ENCODE results near the gene GPC5.
A peak's percentile ranks its signal among the peaks of the same experiment; 100 is the strongest.

The GPC5 gene

DNA sequence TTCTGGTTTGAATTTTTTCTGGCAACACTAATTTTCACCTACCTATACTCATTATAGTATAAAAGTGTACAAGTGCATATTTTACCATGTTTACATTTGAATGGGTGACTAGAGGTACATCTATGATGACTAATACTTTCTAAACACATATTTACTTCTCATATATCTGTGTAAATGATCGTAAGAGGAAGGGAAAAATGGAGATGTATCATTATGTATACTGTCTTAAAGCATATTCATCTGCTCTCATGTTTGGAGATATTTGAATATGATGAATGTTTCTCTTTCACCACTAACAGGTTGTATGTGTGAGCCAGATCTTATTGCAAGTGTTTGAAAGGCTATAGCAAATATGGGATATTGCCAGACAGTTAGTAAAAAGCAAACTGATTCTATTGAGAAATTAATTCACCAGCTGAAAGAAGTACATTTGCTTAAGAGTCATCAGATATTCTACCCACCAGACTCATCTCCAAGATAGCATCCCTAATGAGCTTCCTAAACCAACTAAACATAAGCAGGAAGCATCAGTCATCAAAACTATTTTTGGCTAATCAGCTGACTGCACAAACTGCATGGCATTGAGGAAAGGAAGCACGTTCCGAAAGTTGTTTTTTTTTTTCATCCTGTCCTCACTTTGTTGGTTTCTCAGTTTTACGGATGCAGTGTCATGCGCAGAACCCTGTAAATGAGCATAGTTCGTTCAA is 738.2 kb downstream of the GPC5 start:
- no peaks in the 10 kb centered on the region for H3K36me3 ChIP-seq (ENCODE audit: insufficient read depth, insufficient read length, low read length)
- H3K9me3 ChIP-seq (ENCODE audit: insufficient read depth, low read length) = no peaks in the 10 kb centered on the region
- no peaks in the 10 kb centered on the region for H3K4me1 ChIP-seq (ENCODE audit: insufficient read depth, insufficient read length)
- TF ChIP-seq SUZ12 (IDR thresholded peaks at IDR 0.05; ENCODE audit: extremely low read depth, insufficient read depth, insufficient read length) = no peak
- no peak for TF ChIP-seq YY1 (IDR thresholded peaks at IDR 0.05; ENCODE audit: insufficient read depth, insufficient read length)
- TF ChIP-seq ZNF274 (IDR thresholded peaks at IDR 0.05; ENCODE audit: low read depth, low read length) = no peak
- H3K4me3 ChIP-seq (ENCODE audit: insufficient read length, low read depth) = no peak overlapping the region
- no peak for DNase-seq (ENCODE audit: low read depth, low spot score)
- no peak overlapping the region for H3K9ac ChIP-seq (ENCODE audit: insufficient read length, low read depth)
- no peaks in the 10 kb centered on the region for H3K27me3 ChIP-seq (ENCODE audit: insufficient read depth, insufficient read length)

GRCh38 chr13:92137520-92137919 is 739.1 kb downstream of the GPC5 start:
- Histone ChIP-seq H3K4me3 (ENCODE audit: insufficient read length, low read depth) (no peak overlapping the region), H3K9me3 (ENCODE audit: insufficient read depth, low read length) (no peaks in the 10 kb centered on the region), H3K4me1 (ENCODE audit: insufficient read depth, insufficient read length) (no peaks in the 10 kb centered on the region), H3K27me3 (ENCODE audit: insufficient read depth, insufficient read length) (no peaks in the 10 kb centered on the region), H3K9ac (ENCODE audit: insufficient read length, low read depth) (no peak overlapping the region), H3K36me3 (ENCODE audit: insufficient read depth, insufficient read length, low read length) (no peaks in the 10 kb centered on the region)
- no peak for TF ChIP-seq YY1 (IDR thresholded peaks at IDR 0.05; ENCODE audit: insufficient read depth, insufficient read length)
- no peak for TF ChIP-seq ZNF274 (IDR thresholded peaks at IDR 0.05; ENCODE audit: low read depth, low read length)
- TF ChIP-seq SUZ12 (IDR thresholded peaks at IDR 0.05; ENCODE audit: extremely low read depth, insufficient read depth, insufficient read length) = no peak
- no peak for DNase-seq (ENCODE audit: low read depth, low spot score)

DNA sequence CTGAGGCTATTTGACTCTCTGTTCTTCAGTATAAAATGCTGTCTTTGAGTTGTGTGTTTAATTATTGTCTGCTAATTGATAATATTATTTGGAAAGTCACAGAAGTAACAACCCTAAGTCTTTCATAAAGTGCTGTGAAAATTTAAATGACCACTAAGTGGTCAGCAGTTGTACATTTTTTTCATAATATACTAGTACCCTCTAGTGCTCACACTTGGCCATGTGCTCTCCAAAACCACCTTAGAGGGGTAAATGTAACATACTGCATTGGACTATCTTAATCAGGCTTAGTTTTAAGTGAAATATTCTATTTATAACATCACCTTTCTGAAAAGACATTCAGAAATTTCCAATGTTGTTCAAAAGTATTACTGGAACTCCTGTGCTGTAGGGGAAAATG is 745.3 kb downstream of the GPC5 start:
- Histone ChIP-seq H3K27me3 (ENCODE audit: insufficient read depth, insufficient read length) (no peaks in the 10 kb centered on the region), H3K36me3 (ENCODE audit: insufficient read depth, insufficient read length, low read length) (no peaks in the 10 kb centered on the region), H3K4me1 (ENCODE audit: insufficient read depth, insufficient read length) (no peaks in the 10 kb centered on the region), H3K9ac (ENCODE audit: insufficient read length, low read depth) (no peak overlapping the region), H3K4me3 (ENCODE audit: insufficient read length, low read depth) (no peak overlapping the region), H3K9me3 (ENCODE audit: insufficient read depth, low read length) (no peaks in the 10 kb centered on the region)
- no peak for DNase-seq (ENCODE audit: low read depth, low spot score)
- TF ChIP-seq ZNF274 (IDR thresholded peaks at IDR 0.05; ENCODE audit: low read depth, low read length) = no peak
- TF ChIP-seq SUZ12 (IDR thresholded peaks at IDR 0.05; ENCODE audit: extremely low read depth, insufficient read depth, insufficient read length) = no peak

DNA sequence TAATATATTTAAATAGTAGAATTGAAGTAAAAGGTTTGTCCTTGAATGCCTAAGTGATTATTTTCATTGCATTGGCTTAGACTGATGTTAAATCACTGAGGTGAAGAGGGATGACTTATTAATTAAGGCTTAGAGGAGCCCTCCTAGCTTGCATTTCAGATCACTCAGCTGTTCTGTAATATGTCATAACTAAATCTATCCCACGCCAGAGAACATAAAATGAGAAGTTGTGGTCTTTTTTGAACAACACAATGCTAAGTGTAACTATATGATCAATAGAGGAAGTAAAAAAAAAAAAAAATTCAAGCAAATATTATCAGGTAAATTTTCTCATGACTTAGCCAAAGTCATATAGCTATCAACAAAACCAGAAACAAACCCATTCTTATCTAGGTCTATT is 752.2 kb downstream of the GPC5 start:
- no peak overlapping the region for H3K9ac ChIP-seq (ENCODE audit: insufficient read length, low read depth)
- no peak overlapping the region for H3K4me3 ChIP-seq (ENCODE audit: insufficient read length, low read depth)
- no peaks in the 10 kb centered on the region for H3K9me3 ChIP-seq (ENCODE audit: insufficient read depth, low read length)
- no peak for DNase-seq (ENCODE audit: low read depth, low spot score)
- H3K4me1 ChIP-seq (ENCODE audit: insufficient read depth, insufficient read length) = no peaks in the 10 kb centered on the region
- no peaks in the 10 kb centered on the region for H3K27me3 ChIP-seq (ENCODE audit: insufficient read depth, insufficient read length)
- TF ChIP-seq ZNF274 (IDR thresholded peaks at IDR 0.05; ENCODE audit: low read depth, low read length) = no peak
- no peak for TF ChIP-seq SUZ12 (IDR thresholded peaks at IDR 0.05; ENCODE audit: extremely low read depth, insufficient read depth, insufficient read length)
- no peak for TF ChIP-seq YY1 (IDR thresholded peaks at IDR 0.05; ENCODE audit: insufficient read depth, insufficient read length)
- no peaks in the 10 kb centered on the region for H3K36me3 ChIP-seq (ENCODE audit: insufficient read depth, insufficient read length, low read length)

DNA sequence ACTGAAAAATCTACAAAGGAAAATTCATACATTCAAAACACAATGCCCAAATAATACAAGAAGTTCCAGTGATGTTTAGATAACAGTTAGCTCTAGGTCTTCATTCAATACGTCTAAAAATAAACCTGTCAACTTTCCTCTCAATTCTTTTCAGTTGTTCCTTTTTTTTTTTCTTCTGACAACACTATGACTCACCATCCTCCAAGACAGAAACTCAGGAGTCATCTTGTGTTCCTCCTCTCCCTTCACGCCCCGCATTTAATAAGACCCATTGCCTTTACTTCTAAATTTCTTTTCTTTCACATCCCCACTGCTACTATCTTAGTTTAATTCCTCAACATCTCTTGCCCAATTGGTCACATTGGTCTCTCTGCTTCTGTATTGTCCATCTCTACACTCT is 759.9 kb downstream of the GPC5 start:
- no peak for TF ChIP-seq ZNF274 (IDR thresholded peaks at IDR 0.05; ENCODE audit: low read depth, low read length)
- no peak for TF ChIP-seq SUZ12 (IDR thresholded peaks at IDR 0.05; ENCODE audit: extremely low read depth, insufficient read depth, insufficient read length)
- TF ChIP-seq YY1 (IDR thresholded peaks at IDR 0.05; ENCODE audit: insufficient read depth, insufficient read length) = no peak
- H3K27me3 ChIP-seq (ENCODE audit: insufficient read depth, insufficient read length) = no peaks in the 10 kb centered on the region
- no peak for DNase-seq (ENCODE audit: low read depth, low spot score)
- no peaks in the 10 kb centered on the region for H3K4me1 ChIP-seq (ENCODE audit: insufficient read depth, insufficient read length)
- no peak overlapping the region for H3K4me3 ChIP-seq (ENCODE audit: insufficient read length, low read depth)
- H3K36me3 ChIP-seq (ENCODE audit: insufficient read depth, insufficient read length, low read length) = no peaks in the 10 kb centered on the region
- no peak overlapping the region for H3K9ac ChIP-seq (ENCODE audit: insufficient read length, low read depth)
- no peaks in the 10 kb centered on the region for H3K9me3 ChIP-seq (ENCODE audit: insufficient read depth, low read length)

GRCh38 chr13:92164822-92165221 is 766.4 kb downstream of the GPC5 start:
- no peak for TF ChIP-seq ZNF274 (IDR thresholded peaks at IDR 0.05; ENCODE audit: low read depth, low read length)
- TF ChIP-seq SUZ12 (IDR thresholded peaks at IDR 0.05; ENCODE audit: extremely low read depth, insufficient read depth, insufficient read length) = no peak
- TF ChIP-seq YY1 (IDR thresholded peaks at IDR 0.05; ENCODE audit: insufficient read depth, insufficient read length) = no peak
- Histone ChIP-seq H3K4me3 (ENCODE audit: insufficient read length, low read depth) (no peak overlapping the region), H3K36me3 (ENCODE audit: insufficient read depth, insufficient read length, low read length) (no peaks in the 10 kb centered on the region), H3K4me1 (ENCODE audit: insufficient read depth, insufficient read length) (no peaks in the 10 kb centered on the region), H3K27me3 (ENCODE audit: insufficient read depth, insufficient read length) (no peaks in the 10 kb centered on the region), H3K9me3 (ENCODE audit: insufficient read depth, low read length) (peaks cover 6% of the 10 kb centered on the region; the same call in 1 of the 2 replicates), H3K9ac (ENCODE audit: insufficient read length, low read depth) (no peak overlapping the region)
- peak; percentile 5 for DNase-seq (ENCODE audit: low read depth, low spot score)

DNA sequence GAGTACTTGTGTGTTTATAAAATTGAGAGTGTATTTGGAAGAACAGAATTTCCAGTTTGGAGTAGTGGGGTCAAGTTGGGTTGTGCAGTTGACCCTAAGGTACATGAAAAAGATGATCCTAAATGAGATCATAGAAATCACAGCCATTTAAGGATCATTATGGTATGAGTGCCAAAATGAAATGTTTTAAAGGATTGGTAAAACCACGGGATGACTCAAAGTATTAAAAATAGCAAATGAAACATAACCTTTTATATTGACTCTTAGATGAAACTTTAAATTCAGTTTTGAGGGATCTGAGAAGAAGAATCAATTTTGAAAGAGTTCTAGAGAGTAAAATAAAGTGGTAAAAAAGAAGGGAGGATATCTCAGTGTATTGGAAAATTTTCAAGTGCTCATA is 773.8 kb downstream of the GPC5 start:
- H3K36me3 ChIP-seq (ENCODE audit: insufficient read depth, insufficient read length, low read length) = no peaks in the 10 kb centered on the region
- no peaks in the 10 kb centered on the region for H3K4me1 ChIP-seq (ENCODE audit: insufficient read depth, insufficient read length)
- H3K27me3 ChIP-seq (ENCODE audit: insufficient read depth, insufficient read length) = no peaks in the 10 kb centered on the region
- no peak for TF ChIP-seq YY1 (IDR thresholded peaks at IDR 0.05; ENCODE audit: insufficient read depth, insufficient read length)
- TF ChIP-seq SUZ12 (IDR thresholded peaks at IDR 0.05; ENCODE audit: extremely low read depth, insufficient read depth, insufficient read length) = no peak
- TF ChIP-seq ZNF274 (IDR thresholded peaks at IDR 0.05; ENCODE audit: low read depth, low read length) = no peak
- no peak overlapping the region for H3K4me3 ChIP-seq (ENCODE audit: insufficient read length, low read depth)
- DNase-seq (ENCODE audit: low read depth, low spot score) = no peak
- H3K9ac ChIP-seq (ENCODE audit: insufficient read length, low read depth) = no peak overlapping the region
- no peaks in the 10 kb centered on the region for H3K9me3 ChIP-seq (ENCODE audit: insufficient read depth, low read length)
